AG09319 (cell line): ENCODE data around the gene FARP1.

Experiments
- DNase-seq: peaks from one replicate; pipeline ENCODE4 v3.0.0-alpha.2; 2010; ENCODE audit warnings: low read depth; ENCODE audit errors: extremely low read depth
- CTCF ChIP-seq: IDR thresholded peaks from 2 replicates; pipeline ENCODE4 v1.5.1; 2011; ENCODE audit warnings: low read depth, mild to moderate bottlenecking, inconsistent platforms, low read length, moderate library complexity

The FARP1 gene

GRCh38 chr13:98214707-98215106, 71.8 kb downstream of the FARP1 start:
- no peak for DNase-seq
- no peak for TF ChIP-seq CTCF

GRCh38 chr13:98215508-98215907, 72.6 kb downstream of the FARP1 start:
- no peak for DNase-seq
- no peak for TF ChIP-seq CTCF

- TF ChIP-seq CTCF: no peak
- no peak for DNase-seq
Measured at GRCh38 chr13:98216135-98216565, 73.3 kb downstream of the FARP1 start.

GRCh38 chr13:98216711-98217285, 73.9 kb downstream of the FARP1 start:
- no peak for TF ChIP-seq CTCF
- no peak for DNase-seq

GRCh38 chr13:98217597-98217996, 74.7 kb downstream of the FARP1 start:
- no peak for DNase-seq
- TF ChIP-seq CTCF: no peak

GRCh38 chr13:98219685-98220084, 76.8 kb downstream of the FARP1 start:
- no peak for TF ChIP-seq CTCF
- DNase-seq: no peak

GRCh38 chr13:98220271-98220791, 77.4 kb downstream of the FARP1 start:
- TF ChIP-seq CTCF: no peak
- DNase-seq: no peak
